ENCODE measurements around the gene APOD.
"Not testable (repeated sequence)": the region's sequence is repeated elsewhere in the genome, so short reads cannot be mapped to it uniquely, and the experiment has no call there.

The APOD gene

DNA sequence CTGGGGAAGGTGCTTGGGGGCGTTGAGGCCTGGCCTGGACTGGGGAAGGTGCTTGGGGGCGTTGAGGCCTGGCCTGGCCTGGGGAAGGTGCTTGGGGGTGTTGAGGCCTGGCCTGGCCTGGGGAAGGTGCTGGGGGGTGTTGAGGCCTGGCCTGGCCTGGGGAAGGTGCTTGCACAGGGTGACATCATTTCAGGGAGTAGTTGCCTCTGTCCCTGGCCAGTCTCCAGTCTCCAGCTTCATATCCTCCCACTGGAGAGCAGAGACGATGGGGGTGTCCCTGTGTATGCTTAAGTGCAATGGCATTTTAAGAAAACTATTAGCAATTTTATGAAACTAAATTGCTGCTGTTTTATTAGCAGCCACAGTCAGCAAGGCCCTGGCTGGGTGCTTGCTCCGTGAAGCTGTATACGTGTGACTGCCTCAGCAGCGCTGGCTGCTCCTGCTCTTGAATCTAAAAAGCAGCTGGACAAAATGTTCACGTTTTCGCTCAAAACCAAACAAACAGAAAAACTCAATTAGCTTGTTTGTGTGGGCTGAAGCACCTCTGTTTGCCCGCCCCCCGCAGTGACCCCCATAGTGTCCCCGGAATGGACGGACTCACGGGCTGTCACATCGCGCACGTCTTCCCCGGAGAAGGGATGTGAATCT is 38.9 kb upstream of the APOD start:
- H3K36me3 ChIP-seq (ENCODE audit: insufficient read depth, low read length); H3K4me1 ChIP-seq (ENCODE audit: insufficient read depth, low read length); H3K9ac ChIP-seq (ENCODE audit: low read depth, low read length); H3K9me3 ChIP-seq (ENCODE audit: control insufficient read depth, insufficient read depth, low read length): not testable (repeated sequence)

DNA sequence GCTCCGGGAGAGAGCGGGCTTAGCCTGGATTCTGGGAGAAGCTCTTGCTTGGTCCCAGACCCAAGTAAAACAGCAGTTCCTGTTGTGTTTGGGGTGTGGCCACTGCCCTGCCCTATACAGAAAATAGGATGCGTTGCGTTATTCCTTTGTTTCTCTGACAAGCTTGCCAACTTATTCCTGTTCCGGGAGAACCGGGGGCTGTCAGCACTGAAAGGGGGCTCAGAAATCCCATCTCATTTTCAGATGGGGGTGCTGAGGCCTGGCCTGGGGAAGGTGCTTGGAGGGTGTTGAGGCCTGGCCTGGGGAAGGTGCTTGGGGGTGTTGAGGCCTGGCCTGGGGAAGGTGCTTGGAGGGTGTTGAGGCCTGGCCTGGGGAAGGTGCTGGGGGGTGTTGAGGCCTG is 38.3 kb upstream of the APOD start:
- H3K36me3 ChIP-seq (ENCODE audit: insufficient read depth, low read length); H3K9me3 ChIP-seq (ENCODE audit: control insufficient read depth, insufficient read depth, low read length); H3K9ac ChIP-seq (ENCODE audit: low read depth, low read length); H3K4me1 ChIP-seq (ENCODE audit: insufficient read depth, low read length): not testable (repeated sequence)

- H3K9me3 ChIP-seq (ENCODE audit: control insufficient read depth, insufficient read depth, low read length); H3K4me1 ChIP-seq (ENCODE audit: insufficient read depth, low read length); H3K9ac ChIP-seq (ENCODE audit: low read depth, low read length); H3K36me3 ChIP-seq (ENCODE audit: insufficient read depth, low read length): not testable (repeated sequence)
These were observed 37.4 kb upstream of the APOD start for GRCh38 chr3:195621095-195621494.

DNA sequence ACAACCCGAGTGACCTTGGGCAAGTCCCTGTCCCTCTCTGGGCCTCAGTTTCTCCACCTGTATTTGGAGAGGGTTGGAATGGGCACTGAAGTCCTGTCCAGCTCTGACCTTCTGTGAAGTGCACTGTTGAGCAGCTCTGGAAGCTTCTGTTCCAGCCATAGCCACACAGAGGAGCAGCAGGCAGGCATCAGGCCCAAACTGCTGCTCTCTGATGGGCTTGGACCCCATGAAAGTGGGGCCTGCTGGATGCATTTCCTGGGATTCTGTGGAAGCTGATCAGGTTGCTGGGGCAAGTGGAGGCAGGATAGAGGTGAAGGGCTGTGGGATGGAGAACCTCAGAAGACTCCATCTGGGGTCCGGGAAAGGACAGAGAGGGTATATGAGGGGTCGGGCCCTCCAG is 36.7 kb upstream of the APOD start:
- not testable (repeated sequence) for H3K36me3 ChIP-seq (ENCODE audit: insufficient read depth, low read length); H3K9me3 ChIP-seq (ENCODE audit: control insufficient read depth, insufficient read depth, low read length); H3K4me1 ChIP-seq (ENCODE audit: insufficient read depth, low read length); H3K9ac ChIP-seq (ENCODE audit: low read depth, low read length)

DNA sequence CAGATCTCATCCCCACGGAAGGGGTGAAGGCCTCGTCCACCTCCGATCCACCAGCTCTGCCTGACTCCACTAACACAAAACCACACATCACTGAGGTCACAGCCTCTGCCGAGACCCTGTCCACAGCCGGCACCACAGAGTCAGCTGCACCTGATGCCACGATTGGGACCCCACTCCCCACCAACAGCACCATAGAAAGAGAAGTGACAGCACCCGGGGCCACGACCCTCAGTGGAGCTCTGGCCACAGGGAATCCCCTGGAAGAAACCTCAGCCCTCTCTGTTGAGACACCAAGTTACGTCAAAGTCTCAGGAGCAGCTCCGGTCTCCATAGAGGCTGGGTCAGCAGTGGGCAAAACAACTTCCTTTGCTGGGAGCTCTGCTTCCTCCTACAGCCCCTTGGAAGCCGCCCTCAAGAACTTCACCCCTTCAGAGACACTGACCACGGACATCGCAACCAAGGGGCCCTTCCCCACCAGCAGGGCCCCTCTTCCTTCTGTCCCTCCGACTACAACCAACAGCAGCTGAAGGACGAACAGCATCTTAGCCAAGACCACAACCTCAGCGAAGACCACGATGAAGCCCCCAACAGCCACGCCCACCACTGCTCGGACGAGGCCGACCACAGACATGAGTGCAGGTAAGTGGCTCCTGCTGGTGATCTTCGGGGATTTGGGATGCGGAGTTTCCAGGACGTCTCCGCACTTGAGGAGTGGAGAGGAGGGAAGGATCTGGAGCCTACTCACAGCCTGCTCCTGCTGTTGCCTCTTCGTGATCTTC is 36.0 kb upstream of the APOD start:
- not testable (repeated sequence) for H3K9me3 ChIP-seq (ENCODE audit: control insufficient read depth, insufficient read depth, low read length); H3K36me3 ChIP-seq (ENCODE audit: insufficient read depth, low read length); H3K9ac ChIP-seq (ENCODE audit: low read depth, low read length); H3K4me1 ChIP-seq (ENCODE audit: insufficient read depth, low read length)

- not testable (repeated sequence) for H3K36me3 ChIP-seq (ENCODE audit: insufficient read depth, low read length); H3K9ac ChIP-seq (ENCODE audit: low read depth, low read length); H3K4me1 ChIP-seq (ENCODE audit: insufficient read depth, low read length); H3K9me3 ChIP-seq (ENCODE audit: control insufficient read depth, insufficient read depth, low read length)
These were observed 34.3 kb upstream of the APOD start for GRCh38 chr3:195617784-195618659.

DNA sequence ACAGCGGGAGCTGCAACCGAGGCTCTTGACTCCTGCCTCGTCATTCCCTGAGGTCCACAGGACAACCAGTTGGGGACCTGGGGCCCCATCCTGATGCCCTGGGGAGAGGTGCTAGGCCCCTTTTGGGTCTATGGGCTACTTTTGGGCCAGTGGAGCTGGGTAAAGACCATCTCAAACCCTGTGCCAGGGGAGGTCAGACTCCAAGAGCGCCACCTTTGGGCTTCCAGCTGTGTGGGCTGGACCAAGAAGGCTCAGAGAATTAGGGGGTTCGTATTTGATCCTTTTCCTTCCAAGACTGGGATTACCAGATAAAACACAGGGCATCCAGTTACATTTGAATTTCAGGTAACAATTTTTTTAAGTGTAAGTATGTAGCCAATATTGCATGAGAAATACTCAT is 33.4 kb upstream of the APOD start:
- H3K9me3 ChIP-seq (ENCODE audit: control insufficient read depth, insufficient read depth, low read length); H3K36me3 ChIP-seq (ENCODE audit: insufficient read depth, low read length); H3K9ac ChIP-seq (ENCODE audit: low read depth, low read length); H3K4me1 ChIP-seq (ENCODE audit: insufficient read depth, low read length): not testable (repeated sequence)

DNA sequence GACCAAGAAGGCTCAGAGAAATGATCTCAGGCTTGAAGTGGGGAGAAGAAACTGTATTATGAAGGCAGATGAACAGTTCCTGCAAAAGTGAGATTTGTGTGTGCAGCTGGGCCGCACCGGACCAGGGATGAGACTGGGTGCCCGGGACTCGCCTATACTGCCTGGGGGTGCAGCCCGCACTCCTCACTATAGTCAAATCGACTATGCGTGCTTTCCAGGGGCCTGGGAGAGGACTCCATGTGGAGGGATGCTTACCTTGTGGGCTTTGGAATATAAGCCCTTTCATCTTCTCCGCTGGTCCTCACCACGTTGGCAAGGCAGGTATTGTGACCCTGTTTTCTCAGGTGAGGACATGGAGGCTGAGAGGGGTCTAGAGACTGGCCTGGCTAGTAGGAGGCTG is 32.9 kb upstream of the APOD start:
- H3K9me3 ChIP-seq (ENCODE audit: control insufficient read depth, insufficient read depth, low read length) = no peaks in the 10 kb centered on the region
- H3K4me1 ChIP-seq (ENCODE audit: insufficient read depth, low read length) = no peaks in the 10 kb centered on the region
- H3K36me3 ChIP-seq (ENCODE audit: insufficient read depth, low read length) = no peaks in the 10 kb centered on the region
- H3K9ac ChIP-seq (ENCODE audit: low read depth, low read length) = no peak overlapping the region

- not testable (repeated sequence) for H3K36me3 ChIP-seq (ENCODE audit: insufficient read depth, low read length); H3K9me3 ChIP-seq (ENCODE audit: control insufficient read depth, insufficient read depth, low read length); H3K4me1 ChIP-seq (ENCODE audit: insufficient read depth, low read length); H3K9ac ChIP-seq (ENCODE audit: low read depth, low read length)
These were observed 32.3 kb upstream of the APOD start for GRCh38 chr3:195615952-195616537.

DNA sequence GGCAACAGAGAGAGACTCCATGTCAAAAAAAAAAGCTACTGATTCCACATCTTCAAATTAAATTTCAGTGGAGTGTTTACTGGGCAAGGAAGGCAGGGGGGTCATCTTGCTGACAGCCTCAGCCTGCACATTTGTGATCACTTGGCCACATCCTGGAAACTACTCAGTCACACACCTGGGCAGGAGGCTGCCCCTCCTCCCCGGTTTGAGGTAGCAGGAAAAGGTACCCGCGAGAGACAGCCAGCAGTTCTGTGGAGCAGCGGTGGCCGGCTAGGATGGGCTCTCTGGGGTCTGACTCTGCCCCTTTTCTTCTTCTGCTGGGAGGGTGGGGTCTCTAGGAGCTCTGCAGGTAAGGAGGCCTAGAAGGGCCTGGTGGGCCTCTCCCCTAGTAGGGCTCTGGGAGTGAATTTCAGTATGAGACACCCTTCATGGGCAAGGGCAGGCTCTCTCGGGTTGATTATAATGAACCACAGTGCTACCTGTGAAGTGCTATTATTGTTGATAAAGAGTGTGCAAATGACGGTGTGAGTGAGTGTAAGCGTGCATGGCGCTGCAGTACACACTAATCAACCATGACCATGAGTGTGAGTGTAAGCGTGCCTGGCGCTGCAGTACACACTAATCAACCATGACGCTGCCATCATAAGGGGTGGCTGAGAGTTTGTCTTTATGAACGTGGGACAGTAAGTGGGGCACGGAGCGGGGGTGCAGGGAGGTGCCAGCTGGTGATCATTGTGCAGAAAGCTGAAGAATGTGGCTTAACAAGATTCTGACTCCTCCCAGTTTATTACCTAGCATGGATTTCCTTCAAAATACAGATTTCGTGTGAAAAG is 31.1 kb upstream of the APOD start:
- H3K4me1 ChIP-seq (ENCODE audit: insufficient read depth, low read length); H3K9ac ChIP-seq (ENCODE audit: low read depth, low read length); H3K9me3 ChIP-seq (ENCODE audit: control insufficient read depth, insufficient read depth, low read length); H3K36me3 ChIP-seq (ENCODE audit: insufficient read depth, low read length): not testable (repeated sequence)

DNA sequence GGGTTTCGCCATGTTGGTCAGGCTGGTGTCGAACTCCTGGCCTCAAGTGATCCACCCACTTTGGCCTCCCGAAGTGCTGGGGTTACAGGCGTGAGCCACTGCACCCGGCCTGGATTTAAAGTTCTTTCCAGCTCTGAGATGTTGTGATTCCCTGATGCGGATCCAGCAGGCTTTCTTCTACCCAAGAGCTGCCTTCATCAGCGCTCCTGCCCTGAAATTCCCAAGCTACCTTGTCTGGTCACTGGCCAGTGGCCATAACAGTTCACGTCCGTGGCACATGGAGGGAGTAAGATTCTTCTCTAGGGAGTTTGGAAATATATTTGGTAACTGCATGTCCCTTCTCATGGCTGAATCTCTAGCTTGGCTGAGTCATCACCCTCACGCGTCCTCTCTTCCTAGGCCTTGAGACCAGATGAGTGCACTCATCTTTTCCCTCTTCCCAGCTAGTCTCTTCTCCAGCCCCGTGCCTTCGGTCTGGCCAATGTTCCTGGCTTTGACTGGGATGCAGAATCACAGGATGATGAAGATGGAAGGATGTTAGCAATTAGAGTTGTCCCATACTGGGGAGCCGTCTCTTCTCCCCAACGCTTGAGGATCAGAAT is 29.8 kb upstream of the APOD start:
- no peaks in the 10 kb centered on the region for H3K4me1 ChIP-seq (ENCODE audit: insufficient read depth, low read length)
- no peaks in the 10 kb centered on the region for H3K36me3 ChIP-seq (ENCODE audit: insufficient read depth, low read length)
- H3K9me3 ChIP-seq (ENCODE audit: control insufficient read depth, insufficient read depth, low read length) = peaks cover 7% of the 10 kb centered on the region; the same call in 1 of the 2 replicates
- H3K9ac ChIP-seq (ENCODE audit: low read depth, low read length) = no peak overlapping the region

DNA sequence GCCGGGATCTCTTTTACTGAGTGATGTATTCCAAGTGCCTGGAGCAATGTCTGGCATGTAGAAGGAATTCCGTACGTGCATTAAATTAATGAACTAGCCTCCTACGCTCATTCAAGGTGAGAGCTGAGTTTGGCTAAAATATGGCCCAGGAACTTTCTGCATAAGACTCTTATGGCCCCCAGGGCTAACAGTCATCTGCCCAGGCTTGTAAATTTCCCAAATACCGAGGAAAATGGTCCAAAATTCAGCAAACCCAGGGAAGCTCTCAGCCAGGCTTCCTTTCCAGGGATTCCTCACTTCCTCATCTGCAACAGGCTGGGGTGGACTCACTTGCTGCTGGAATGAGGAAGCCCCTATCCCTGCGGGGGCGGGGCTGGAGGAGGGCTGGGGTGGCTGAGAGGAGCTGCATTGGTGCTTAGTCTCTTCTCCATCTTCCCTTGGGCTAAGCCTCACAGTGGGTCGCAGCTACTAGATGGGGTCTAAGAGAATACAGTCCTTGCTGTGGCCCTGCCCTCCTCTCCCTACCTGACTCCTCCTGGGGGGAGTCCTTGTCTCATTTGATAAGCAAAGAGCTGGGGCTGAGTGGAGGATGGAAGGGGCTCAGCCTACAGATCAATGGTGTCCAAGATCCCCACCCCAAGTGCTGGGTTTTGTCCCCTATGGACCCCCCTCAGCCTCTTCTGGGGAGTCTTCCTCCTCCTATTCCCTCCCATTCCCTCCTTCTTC is 28.5 kb upstream of the APOD start:
- Histone ChIP-seq H3K9ac (ENCODE audit: low read depth, low read length) (no peak overlapping the region), H3K36me3 (ENCODE audit: insufficient read depth, low read length) (no peaks in the 10 kb centered on the region), H3K9me3 (ENCODE audit: control insufficient read depth, insufficient read depth, low read length) (peaks cover 14% of the 10 kb centered on the region), H3K4me1 (ENCODE audit: insufficient read depth, low read length) (no peaks in the 10 kb centered on the region)

- H3K9me3 ChIP-seq (ENCODE audit: control insufficient read depth, insufficient read depth, low read length) = peaks cover 23% of the 10 kb centered on the region
- no peaks in the 10 kb centered on the region for H3K4me1 ChIP-seq (ENCODE audit: insufficient read depth, low read length)
- H3K9ac ChIP-seq (ENCODE audit: low read depth, low read length) = no peak overlapping the region
- no peaks in the 10 kb centered on the region for H3K36me3 ChIP-seq (ENCODE audit: insufficient read depth, low read length)
These were observed 25.5 kb upstream of the APOD start for GRCh38 chr3:195609229-195609628.
